ENCODE data around the gene OR2D2. TPM values are rescaled to one million over a fixed set of nuclear protein-coding genes. Genes with fewer than 3 reads are reported as not detected.
"Not testable (repeated sequence)": the region's sequence is repeated elsewhere in the genome, so short reads cannot be mapped to it uniquely, and the experiment has no call there.

The OR2D2 gene
- 1 to 10 TPM in 1 of 2 donors, under 1 TPM in 1; 0.22 to 1.0 TPM for total RNA-seq
- long read RNA-seq = 0 reads

DNA sequence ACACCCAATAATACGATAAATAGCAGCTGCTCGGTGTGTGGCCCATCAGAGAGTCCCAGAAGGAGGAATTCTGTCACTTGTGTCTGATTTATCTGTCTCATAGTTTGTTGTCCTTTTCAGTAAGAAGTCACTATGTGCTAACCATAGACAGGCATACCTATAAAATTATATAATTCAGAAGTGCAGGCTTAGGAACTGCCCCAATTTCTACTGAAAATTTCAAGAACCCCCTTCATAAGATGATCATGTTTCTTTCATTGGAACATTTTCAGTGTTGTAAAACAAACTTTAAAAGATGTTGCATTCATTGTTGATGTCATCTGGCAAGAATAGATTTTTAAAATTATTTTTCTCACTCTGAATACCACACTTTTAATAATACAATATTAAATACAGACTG, at the start of gene OR2D2:
TSS of gene OR2D2 (minus strand) at position 101 of the 400 bp plus-strand sequence. CDS start at position 101, 0 bp downstream.
- ATAC-seq (no peak), DNase-seq (no peak)
- intact Hi-C loops (cut with DNase I, micrococcal nuclease) = no loop called here

DNA sequence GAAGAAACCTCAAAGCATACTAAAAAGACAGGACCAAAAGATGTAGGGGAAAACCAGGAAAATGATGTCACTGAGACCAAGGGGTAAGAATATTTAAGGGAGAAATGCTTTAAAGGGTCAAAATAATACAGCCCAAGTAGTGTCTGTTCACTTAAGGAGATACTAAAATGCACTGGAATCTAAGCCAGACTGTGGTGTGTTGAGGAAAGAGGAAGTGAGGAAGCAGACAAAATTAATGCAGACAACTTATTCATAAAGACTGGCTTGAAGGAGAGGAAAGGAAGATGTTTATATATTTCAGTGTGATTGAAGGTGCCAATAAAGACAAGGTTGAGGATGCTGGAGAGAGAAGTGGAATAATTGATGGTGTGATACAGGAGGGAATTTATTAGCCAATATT, 49.7 kb upstream of the OR2D2 start:
- intact Hi-C loops (cut with DNase I, micrococcal nuclease) = no loop called here
- DNase-seq = no peak
- ATAC-seq = no peak

DNA sequence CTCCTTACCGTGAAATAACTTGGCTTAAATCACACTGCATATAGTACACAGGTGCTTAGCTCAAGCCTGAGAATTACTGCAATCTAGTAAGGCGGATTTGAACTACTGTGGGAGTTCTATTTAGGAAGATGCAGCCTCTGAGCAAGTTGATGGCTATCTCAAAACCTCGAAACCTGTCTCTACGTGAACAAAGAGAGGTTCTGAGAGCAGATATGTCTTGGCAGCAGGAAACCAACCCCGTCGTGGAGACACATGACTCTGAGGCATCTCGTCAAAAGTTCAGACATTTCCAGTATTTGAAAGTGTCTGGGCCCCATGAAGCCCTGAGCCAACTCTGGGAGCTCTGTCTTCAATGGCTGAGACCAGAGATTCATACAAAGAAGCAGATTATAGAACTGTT, 39.8 kb upstream of the OR2D2 start:
- no peak for DNase-seq
- ATAC-seq = no peak
- intact Hi-C loops (cut with DNase I, micrococcal nuclease) = no loop called here

DNA sequence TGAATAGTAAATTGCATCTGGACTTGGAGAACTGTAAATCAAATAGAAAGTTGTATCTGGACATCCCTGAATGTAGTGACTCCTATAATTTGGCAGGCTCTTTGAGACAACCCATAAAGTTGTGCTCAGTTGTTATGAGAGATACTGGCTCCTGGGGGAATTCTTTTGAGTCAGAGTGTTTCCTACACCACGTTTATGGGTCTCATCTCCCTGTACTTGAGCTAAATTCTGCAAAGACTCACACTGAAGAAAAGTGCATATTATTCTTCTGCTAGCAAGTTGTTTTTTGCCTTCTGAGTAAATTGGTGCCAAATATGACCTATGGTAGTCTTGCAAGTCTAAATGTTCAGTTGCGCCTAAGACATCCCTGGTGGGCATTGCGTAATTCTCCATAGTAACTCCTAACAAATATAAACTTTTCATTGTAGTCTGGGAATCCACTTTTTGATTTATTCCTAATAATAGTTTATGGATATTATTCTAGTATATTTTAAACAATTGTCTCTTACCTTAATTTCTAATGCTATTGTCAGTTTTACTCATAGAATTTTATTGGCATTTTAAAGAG, 38.9 kb upstream of the OR2D2 start:
- DNase-seq (no peak), ATAC-seq (no peak)
- intact Hi-C loops (cut with DNase I, micrococcal nuclease) = no loop called here

- ATAC-seq = no peak
- intact Hi-C loops (cut with DNase I, micrococcal nuclease) = no loop called here
These were observed 36.6 kb upstream of the OR2D2 start for GRCh38 chr11:6928916-6929315.

GRCh38 chr11:6927030-6927617, 34.8 kb upstream of the OR2D2 start:
- DNase-seq (no peak), ATAC-seq (no peak)
- intact Hi-C loops (cut with DNase I, micrococcal nuclease) = no loop called here

More at GRCh38 chr11:6928916-6929315, 36.6 kb upstream of the OR2D2 start:
- DNase-seq = no peak

DNA sequence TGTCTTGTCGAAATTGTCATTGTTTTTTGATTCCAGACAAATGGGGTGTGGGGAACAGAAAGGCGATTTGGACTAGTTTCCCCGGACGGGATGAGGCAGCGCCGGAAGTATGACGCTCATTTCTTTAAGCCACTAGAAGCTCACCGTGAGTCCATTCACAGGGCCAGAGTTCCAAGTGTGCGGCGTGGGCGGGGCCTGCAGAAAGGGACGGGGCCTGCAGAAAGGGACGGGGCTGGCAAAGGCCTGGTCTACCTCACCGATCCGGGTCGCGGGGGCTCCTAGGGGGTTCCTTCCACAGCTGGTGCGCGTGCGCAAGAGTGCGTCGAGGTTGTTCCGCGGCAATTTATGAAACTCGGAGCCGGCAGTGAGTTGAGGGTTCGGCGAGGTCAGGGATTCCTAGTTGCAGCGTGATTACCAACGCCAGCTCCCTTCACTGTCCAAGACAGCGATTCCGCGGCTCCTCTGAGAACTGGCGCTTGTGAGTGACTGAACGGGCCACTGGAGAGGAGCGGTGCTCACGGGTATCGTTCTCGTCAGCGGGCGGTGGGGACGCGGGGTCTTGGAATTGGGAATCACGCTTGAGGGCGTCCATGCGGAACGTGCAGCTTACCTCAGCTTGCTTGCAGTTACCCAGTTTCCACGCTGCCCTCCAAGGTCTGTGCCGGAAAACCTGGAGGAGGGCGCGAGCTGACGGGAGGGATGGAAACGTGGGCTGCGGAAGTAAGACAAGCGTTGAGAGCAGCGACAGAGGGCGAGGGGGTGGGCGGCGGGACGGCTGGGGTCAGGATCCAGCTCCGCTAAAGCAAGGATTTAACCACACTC, 34.1 kb upstream of the OR2D2 start, which contains the start of gene ZNF215:
TSS of gene ZNF215 (plus strand) at position 219 of the 822 bp plus-strand sequence. CDS start 5,847 bp downstream, outside the sequence.
- DNase-seq (peak; percentile 87 to 89), ATAC-seq (peak; percentile 95)
- intact Hi-C loops (cut with DNase I, micrococcal nuclease) = no loop called here

DNA sequence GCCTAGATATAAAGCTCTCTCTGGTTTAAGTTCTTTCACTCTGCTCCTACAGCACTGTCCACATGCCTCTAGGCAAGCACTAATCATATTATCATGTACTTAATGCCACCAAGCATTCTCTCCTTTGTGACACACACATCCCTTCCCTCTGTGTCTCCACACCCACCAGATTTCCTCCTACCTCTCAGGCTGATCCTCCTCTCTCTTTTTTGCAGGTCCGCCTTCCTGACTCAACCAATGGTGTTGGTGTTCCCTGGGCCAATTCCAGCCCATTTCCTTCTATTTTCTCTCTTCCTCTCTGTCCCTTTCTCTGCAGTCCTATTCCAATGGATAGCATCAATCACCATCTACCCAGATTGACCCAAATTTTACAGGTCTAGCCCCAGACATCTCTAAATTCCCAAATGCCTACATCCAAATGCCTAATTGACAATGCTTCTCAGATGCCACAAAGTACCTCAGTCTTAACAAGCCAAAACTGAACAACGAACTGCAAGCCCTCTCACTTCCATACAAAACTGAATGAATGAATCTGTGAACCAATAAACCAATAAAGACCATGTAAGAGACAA, 33.4 kb upstream of the OR2D2 start:
- intact Hi-C loops (cut with DNase I, micrococcal nuclease) = no loop called here
- no peak for DNase-seq

DNA sequence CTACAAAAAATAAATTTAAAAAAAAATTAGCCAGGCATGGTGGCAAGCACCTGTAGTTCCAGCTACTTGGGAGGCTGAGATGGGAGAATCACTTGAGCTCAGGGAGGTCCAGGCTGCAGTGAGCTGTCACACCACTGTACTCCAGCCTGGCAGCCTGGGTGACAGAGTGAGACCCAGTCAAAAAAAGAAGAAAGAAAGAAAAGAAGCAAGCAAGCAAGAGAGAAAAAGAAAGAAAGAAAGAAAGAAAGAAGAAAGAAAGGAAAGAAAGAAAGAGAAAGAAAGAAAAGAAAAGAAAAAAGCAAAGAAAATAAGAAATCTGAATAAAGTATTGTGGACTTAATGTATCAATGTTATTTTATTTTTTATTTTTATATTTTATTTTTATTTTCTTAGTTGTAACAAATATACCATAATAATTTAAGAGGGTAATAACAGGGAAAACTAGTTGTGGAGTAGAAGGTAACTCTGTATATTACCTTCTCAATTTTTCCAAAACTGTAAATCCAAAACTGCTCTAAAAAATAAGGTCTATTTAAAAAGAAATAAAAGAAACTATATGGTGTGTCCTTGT, 32.8 kb upstream of the OR2D2 start:
- intact Hi-C loops (cut with DNase I, micrococcal nuclease) = no loop called here
- DNase-seq = no peak
- no peak for ATAC-seq

More for the DNA sequence above, 33.4 kb upstream of the OR2D2 start:
- peak; percentile 21 for ATAC-seq

DNA sequence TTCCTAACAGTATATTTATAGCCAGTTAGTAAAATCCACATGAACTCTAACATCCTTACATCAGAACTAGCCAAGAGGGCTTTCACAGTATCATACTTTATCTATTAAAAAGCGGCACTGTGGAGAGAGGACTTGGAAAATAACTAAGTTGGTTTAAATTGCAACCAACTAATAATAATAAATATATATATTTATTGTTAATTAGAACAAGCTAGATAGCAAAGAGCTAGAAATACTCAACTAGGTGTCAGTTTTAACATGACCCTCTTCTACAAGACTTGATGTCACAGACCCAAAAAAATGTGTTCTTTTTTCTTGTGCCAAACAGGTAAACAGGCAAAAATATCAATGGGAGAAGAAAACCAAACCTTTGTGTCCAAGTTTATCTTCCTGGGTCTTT, 28.4 kb upstream of the OR2D2 start, which contains the start of gene OR2D3:
TSS of gene OR2D3 (plus strand) at position 301 of the 400 bp plus-strand sequence. CDS start at position 301, 0 bp downstream.
- no peak for ATAC-seq
- DNase-seq = no peak
- intact Hi-C loops (cut with DNase I, micrococcal nuclease) = no loop called here

DNA sequence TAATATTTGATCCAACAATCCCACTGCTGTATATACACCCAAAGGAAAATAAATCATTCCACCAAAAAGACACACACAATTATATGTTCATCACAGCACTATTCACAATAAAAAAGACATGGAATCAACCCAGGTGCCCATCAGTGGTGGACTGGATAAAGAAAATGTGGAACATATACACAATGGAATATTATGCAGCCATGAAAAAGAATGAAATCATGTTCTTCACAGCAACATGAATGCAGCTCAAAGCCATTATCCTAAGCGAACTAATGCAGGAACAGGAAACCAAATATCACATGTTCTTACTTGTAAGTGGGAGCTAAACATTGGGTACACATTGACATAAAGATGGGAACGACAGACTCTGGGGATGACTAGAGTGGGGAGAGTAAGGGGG, 27.4 kb upstream of the OR2D2 start:
- intact Hi-C loops (cut with DNase I, micrococcal nuclease) = no loop called here
- DNase-seq (no peak), ATAC-seq (no peak)

GRCh38 chr11:6911948-6912347, 19.6 kb upstream of the OR2D2 start:
- ATAC-seq = no peak
- no peak for DNase-seq
- intact Hi-C loops (cut with DNase I, micrococcal nuclease) = no loop called here

DNA sequence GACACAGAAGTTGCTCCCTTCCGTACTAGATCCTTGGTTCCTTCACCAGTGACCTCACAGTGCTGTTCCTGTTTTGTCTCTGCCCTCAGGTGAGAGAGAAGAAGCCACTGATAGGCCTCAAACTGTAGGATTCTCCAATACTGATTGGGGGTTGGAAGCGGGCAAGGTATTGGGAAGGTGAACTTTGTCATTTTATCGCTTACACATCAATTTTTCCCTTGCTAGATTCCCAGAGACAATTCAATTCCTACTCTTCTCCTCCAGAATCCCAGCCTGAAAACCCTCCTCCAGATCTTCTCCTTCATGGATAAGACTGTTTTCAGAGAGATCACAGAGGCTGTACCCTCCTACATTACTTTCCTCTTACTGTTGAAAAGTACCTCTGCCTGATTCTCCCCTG, 19.1 kb upstream of the OR2D2 start:
- ATAC-seq = no peak
- DNase-seq = no peak
- intact Hi-C loops (cut with DNase I, micrococcal nuclease) = no loop called here

DNA sequence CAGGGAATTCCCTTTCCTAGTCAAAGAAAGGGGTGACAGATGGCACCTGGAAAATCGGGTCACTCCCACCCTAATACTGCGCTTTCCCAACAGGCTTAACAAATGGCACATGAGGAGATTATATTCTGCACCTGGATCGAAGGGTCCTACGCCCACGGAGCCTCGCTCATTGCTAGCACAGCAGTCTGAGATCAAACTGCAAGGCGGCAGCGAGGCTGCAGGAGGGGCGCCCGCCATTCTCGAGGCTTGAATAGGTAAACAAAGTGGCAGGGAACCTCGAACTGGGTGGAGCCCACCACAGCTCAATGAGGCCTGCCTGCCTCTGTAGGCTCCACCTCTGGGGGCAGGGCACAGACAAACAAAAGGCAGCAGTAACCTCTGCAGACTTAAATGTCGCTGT, 12.5 kb upstream of the OR2D2 start:
- ATAC-seq; DNase-seq; intact Hi-C loops (cut with DNase I, micrococcal nuclease): not testable (repeated sequence)

GRCh38 chr11:6900327-6900999, 8.2 kb upstream of the OR2D2 start:
- intact Hi-C loops (cut with DNase I, micrococcal nuclease) = no loop called here
- no peak for ATAC-seq

DNA sequence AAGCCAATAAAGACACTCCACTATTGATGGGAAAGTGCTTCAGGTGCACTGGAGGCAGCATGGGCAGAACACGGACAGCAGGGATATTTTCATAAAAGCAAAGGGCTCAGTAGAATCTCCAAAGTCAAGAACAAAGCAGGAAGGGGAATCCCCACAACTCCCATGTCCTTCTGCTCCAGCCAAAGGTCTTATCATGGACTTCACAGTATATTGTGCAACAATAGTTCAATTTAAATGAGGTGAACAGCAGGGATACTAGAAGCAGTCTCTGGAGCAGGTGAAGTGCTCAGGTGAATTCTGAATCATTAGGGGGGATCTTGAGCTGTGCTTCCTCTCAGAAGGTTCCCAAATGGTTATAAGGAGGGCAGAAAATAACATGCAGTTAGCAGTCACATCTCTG, 6.6 kb upstream of the OR2D2 start:
- intact Hi-C loops (cut with DNase I, micrococcal nuclease) = no loop called here
- DNase-seq (no peak), ATAC-seq (no peak)

More at GRCh38 chr11:6900327-6900999, 8.2 kb upstream of the OR2D2 start:
- DNase-seq = no peak

DNA sequence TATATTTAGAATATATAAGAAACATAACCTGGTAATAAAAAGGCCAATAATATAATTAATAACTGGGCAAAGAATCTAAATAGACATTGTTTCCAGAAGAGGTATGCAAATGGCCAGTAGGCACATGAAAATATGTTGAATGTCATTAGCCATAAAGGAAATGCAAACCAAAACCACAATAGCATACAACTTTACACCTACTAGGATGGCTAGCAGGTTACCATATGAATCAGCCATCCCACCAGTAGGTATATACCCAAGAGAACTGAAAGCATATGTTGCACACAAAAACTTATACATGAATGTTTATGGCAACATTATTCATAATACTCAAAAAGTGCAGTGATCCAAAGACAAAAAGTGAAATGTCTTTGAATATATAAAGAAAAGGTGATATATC, 2.7 kb upstream of the OR2D2 start:
- intact Hi-C loops (cut with DNase I, micrococcal nuclease) = no loop called here

GRCh38 chr11:6894097-6894496, 1.8 kb upstream of the OR2D2 start:
- no peak for DNase-seq
- intact Hi-C loops (cut with DNase I, micrococcal nuclease) = no loop called here
- ATAC-seq = no peak

More for the DNA sequence above, 2.7 kb upstream of the OR2D2 start:
- ATAC-seq (no peak), DNase-seq (no peak)

DNA sequence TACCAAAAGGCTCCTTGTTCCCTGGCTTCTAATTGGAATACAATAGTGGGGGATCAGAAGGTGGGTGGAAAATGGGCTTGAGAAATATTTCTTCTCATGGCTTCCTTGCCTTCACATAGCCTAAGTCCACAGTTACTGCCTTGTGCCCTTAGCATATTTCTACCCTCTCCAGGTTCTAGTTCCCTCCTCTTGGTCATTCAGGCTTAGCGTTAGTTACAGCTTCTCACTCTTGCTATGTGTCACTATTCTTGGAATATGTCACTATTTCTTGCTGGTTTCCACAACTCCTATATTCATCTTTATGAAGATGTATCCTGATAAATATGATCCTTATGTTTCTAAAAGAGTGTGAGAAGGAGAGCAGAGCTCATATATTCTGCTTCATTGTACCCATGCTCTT, 2.5 kb downstream of the OR2D2 start:
- no peak for ATAC-seq
- intact Hi-C loops (cut with DNase I, micrococcal nuclease) = no loop called here
- no peak for DNase-seq
